HL-60/S4 treated with phorbol 12-myristate 13-acetate at 8.2 ng/mL for 4 days and 3 days (cell line): ENCODE data around the gene AMER1.
"Not testable (repeated sequence)": the region's sequence is repeated elsewhere in the genome, so short reads cannot be mapped to it uniquely, and the experiment has no call there.

ENCODE experiments used
- in situ Hi-C: fragments of 300-500 bp; cut with MboI; formaldehyde crosslinking; loops from 2 replicates; pipeline ENCODE4 v1.15.0; 2022; ENCODE audit warnings: low sequenced_read_pairs

AMER1 gene

DNA sequence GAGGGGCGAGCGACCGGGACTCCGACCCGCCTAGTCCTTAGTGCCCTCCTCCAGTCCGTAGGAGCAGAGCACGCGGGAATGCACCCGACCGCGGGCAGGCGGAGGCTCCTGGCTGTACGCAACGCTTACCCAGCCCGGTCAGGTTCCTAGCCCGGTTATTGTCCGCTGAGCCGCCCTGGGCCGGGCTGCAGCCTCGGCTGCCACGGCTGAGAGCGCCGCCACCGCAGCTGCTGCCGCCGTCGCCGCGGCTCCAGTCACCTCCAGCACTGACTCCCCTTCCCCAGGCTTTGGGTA lies at the start of gene AMER1:
AMER1 (minus strand) TSS at position 268 of the 294 bp plus-strand sequence. CDS start 12,422 bp downstream, outside the sequence.
- in situ Hi-C loops, result no loop called here

DNA sequence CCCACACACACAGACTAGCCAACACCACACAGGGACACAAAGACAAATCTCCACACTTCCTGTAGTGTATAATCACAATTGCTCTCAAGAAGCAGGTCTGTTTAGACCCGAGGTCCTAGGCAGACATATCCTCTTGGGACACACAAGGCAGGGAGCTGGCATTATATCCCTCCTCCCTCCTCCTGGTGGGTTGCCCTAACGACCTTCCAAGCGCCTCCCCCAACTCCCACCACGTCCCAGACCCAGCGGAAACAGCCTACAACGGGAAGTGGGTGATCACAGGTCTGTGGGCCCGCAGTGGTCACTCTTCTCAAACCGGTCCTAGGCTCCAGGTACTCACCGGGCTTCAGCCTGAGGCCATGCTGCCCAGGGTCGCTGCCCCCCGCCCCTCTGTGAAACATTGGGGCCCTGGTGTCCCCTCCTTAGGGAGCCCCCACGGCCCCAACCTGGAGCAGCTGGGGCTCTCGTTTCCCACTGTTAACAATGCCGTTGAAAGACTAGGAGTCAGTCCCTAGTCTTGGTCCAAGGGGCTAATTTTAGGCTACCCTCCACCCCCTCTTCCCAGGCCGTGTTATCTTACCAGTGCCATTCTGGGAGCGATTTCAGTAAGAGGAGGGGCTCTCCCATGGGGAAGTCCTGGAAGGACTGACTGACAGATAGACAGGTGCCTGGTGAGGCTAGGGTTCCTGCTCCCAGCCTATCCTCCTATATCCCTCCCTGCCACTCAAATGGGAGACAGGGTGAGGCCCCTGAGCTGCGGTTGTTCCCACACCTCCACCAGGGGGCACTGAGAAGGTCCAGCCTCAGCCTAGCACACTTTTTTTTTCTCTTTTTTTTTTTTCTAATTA lies 24.8 kb upstream of the AMER1 start, which contains the start of gene ASB12:
ASB12 (minus strand) TSS at position 485 of the 848 bp plus-strand sequence. CDS start 4,957 bp downstream, outside the sequence.
- in situ Hi-C loops, result no loop called here

DNA sequence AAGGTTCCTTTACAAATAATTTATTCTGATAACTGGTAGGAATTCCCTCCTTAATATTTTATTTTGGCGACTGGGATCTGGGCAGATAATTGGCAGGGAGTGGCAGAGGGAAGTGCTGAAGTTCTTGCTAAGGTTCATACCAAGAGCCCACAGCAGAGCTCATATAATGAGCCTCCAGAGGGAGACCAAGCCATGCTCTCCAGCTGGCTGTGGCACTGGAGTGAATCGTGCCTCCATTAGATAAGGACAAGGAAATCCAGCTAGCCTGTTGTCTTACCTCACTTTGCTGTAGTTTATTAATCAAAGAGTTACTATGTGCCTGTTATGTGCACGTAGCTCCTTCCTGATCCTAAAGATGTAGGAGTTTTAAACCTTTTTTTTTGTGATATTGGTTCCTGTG lies 23.6 kb upstream of the AMER1 start:
- in situ Hi-C loops, result no loop called here

DNA sequence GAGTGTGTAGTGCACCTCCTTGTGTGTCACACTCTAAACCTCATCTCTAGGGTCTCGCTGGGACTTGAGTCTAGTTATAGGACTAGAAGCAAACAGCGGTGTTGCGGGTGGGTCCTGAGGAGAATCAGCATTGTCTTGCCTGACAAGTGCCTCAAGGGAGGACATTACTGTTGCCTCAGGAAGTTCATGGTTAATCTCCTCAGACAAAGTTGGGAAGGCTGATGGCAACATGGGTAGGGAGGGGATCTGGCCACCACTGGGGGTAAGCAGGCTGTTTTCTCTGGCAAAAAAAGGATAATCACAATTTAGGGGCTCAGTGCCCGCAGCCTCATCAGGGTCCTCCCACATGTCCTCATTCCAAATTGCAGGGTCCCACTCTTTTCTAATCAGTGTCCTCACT lies 12.5 kb upstream of the AMER1 start:
- in situ Hi-C loops, result no loop called here

DNA sequence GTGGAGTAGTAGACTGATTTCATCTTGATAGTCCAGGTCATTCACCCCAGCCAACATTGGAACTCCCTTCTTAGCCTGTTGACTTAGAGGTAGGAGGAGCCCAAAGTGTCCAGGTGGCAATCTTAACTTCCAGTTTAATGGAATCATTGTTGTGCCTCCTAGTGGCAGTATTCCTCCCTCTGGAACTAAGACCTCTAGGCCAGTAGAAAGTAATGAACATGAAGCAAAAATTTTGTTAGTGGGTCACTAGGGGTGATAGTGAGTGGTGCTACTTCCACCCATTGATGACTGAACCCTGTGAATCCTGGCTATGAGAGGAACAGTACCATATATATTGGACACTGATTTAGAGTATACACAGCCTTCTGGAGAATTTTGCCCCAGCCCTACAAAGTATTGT lies 8.5 kb upstream of the AMER1 start:
- in situ Hi-C loops, result not testable (repeated sequence)

DNA sequence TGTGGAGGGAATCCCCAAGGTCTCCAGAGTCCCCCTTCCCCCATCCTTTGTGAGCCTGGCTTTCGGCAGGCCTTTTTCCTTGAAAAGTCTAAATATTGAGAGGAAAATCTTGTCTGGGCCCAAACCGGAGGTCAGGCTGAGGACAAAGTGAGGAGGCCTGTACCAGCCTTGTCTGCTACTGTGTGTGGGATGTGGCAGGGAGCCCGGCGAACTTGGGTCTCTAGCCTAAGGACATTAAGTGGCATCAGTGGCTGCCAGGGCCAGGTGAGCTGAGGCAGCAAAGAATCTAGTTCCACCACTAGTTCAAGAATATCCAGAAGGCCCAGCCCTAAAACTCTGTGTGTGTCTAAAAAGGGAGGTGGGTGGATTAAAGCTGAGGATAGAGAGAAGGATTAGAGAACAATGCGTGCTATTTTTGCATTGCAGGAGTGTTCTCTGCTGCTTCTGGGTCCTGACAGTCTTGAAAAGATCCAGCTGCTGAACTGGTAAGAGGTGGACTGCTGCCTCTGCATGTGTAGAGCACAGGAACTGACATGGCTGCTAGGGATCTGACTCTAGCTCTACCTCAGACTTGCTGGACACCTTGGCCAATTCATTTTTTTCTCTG lies 1.2 kb upstream of the AMER1 start:
- in situ Hi-C loops, result no loop called here

DNA sequence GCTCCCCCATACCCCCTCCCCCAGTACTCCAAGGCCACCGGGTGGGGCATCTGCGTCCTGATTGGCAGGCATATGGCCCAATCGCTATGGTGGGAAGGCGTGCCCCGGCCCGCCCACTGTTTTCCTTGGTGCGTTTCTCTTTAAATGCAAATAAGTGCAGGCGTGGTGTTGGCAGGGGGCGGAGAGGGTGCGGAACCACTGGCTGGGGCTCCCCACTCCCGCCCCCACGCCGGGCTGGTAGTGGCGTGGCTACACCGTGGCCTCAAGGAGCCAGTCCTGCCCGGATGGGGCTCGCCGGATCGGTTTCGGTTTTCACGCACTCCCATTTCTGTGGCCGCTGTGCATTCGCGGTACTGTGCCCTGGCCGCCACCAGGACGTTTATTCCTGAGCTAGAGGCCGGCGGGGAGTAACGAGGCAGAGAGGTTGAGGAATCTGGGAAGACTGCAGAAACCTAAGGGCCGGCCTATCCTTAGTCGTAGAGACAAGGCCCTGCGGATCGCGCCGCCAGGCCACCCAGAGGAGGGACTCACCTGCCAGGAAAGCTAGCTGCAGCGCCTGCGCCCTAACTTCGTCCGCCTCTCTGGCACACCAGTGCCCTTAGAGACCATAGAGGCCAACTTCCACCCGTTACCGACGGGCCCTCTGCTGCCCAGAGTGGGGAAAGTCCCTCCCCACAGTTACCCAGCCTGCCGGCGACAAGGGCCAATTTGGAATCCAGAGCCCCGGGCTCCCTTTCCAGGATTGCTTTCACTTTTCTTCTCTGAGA lies 410 bp upstream of the AMER1 start:
- in situ Hi-C loops, result no loop called here

DNA sequence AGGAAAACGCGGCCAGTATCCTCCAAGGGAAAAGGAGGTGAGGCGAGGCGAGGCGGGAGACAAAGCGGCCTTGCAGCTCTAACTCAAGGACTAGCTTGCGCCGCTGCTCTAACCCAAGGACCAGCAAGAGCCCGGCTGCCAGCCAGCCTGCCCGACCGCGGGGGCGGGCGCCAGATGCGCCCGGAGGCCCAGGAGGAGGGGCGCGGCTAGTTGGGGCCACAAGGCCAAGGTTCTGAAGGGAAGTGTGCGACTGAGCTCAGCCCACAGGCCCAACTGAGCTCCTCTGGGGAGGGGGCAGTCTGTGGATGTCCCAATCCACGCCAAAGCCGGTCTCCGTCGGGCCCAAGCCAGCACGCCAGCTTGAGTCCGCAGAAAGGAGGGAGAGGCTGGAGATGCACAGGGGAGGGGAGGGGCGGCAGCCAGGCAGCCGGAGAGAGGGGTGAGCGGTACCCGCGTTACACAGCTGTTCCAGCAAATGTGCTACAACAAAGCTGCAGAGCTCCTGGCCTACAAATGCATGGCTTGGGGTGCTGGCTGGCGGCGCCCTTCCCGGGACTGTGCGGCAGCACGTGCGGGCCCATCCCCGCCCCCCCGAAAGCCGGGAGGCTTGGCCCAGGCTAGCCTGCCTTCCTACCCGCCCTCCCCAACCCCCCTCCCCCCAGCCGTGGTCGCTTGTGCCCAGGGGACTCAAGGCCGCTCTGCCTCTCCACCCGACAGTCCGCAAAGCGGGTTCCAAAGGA lies 637 bp downstream of the AMER1 start:
- in situ Hi-C loops, result no loop called here

DNA sequence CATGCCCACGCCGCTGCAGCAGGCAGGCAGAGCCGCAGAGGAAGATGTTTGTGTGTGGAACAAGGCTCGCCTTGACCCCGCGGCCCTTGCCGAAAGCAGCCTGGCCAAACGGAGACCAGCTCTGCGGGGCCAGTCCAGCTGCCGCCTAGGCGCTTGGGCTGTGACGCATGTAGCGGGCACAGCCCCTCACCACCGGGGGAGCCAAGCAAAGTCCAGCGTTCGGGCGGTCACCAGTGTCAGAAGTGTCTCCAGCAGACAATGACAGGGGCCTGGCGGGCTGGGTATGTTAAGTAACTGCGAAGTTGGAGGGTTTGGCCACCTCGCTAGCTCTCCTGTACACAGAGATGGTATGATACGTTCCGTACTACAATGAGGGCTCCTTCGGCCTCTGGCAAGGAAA lies 1.3 kb downstream of the AMER1 start:
- in situ Hi-C loops, result no loop called here

DNA sequence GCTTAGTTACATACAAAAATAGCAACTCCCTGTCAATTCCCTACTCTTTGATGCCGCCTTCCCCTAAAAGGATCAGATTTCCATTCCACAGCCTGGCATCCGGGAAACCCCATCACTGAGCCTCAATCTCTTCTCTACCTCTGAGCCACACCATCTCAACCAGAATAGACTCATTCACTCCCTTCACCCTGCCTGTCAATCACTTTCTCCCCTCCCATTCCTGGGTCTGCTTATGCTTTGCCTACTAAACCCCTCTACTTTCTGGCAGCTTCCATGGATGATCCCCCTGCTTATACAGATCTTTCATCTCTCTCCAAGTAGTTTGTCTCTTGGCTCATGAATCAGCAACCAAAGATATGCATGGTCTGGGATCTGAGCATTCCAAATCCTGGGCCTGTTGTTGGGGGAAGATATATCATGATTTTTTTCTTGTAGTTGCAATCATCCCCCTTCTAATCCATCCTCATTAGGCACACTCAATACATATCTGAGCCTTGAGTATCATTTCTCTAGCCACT lies 2.6 kb downstream of the AMER1 start:
- in situ Hi-C loops, result no loop called here

DNA sequence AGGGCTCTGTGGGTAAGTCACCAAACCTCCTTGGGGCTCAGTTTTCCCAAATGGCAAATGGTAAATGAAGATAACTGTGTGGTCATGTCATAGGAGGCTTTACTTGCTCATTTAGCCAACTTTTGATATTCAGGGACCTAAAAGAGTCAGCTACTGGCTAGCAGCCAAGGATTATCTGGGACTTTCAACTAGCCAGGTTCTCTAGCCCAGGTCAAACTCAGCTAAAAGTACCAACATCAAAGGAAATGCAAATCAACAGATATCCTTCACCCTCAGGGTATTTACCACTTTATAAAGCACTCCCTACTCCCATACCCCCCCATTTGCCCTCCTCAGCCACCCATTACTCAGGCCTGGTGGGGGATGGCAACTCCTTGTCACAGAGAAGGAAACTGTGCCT lies 7.5 kb downstream of the AMER1 start:
- in situ Hi-C loops, result no loop called here

DNA sequence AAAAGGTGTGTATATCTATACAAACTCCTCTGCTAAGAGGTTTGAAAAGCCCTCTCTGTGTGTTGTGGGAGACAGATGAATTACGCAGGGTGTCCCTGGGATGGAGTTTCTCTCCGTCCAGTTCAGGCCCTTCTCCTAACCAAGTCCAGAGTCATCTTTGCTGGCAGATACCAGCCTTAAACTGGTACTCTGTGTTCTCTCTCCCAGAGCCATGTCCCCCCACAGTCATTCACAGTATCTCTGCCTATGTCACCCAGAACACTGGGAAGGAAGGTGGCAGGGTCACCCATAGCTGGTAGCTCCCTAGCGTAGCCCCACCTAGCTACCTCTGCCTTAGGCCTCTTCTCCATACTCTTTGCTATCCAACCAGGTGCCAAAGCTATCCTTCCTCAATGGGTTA lies 8.9 kb downstream of the AMER1 start:
- in situ Hi-C loops, result no loop called here

DNA sequence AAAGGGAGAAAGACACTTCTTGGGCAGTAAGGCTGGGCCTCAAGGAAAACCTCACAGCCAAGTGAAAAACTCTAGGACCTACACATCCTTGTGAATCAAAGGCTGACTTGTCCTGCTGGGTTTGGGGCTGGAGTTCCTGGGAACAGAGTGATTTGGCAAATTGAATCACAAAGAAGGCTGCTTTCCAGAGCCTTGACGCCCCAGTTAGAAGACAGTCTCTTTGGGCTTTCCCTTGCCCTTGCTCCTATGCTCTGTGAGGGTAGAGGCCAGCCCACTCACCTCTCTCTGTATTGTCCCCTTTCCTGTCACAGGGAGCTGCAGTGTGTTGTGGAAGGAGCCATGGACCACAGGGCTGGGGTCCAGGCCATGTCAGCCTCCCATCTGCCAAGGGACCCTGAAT lies 9.6 kb downstream of the AMER1 start:
- in situ Hi-C loops, result no loop called here

DNA sequence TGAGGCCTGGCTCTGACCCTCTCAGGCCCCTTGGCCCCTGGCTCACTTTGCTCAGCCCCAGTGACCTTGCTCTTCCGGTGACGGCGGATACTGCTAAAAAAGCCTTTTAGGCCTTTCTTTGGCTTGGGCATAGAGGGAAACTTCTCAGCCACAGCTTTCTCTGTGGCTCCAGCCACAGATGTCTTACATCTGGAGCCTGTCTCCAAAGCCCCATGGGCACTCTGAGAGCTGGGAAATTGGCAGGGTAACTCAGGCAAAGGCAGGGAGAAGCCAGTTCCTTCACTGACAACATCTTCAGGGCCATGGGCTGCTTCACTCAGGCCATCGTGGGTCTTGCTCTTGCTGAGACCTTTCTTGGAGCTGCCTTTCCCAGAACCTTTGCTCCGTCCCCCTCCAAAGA lies 12.8 kb downstream of the AMER1 start:
- in situ Hi-C loops, result no loop called here

DNA sequence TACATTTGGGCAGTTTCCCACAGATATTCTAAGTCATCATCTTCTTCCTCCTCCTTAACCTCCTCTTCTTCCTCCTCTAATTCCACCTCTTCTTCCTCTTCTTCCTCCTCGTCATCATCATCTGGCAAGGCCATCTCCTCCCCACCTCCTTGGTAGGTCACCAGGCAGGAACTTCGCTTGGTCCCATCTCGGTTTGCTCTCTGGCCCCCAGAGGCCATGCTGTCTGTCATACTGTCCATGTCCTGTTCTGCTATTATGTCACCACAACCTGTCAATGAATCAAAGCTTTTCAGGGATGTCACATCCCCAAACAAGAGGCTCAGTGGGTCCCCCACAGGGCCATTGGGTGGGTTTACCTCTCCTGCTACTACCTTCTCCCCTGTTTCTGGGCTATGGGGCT lies 13.5 kb downstream of the AMER1 start:
- in situ Hi-C loops, result no loop called here

DNA sequence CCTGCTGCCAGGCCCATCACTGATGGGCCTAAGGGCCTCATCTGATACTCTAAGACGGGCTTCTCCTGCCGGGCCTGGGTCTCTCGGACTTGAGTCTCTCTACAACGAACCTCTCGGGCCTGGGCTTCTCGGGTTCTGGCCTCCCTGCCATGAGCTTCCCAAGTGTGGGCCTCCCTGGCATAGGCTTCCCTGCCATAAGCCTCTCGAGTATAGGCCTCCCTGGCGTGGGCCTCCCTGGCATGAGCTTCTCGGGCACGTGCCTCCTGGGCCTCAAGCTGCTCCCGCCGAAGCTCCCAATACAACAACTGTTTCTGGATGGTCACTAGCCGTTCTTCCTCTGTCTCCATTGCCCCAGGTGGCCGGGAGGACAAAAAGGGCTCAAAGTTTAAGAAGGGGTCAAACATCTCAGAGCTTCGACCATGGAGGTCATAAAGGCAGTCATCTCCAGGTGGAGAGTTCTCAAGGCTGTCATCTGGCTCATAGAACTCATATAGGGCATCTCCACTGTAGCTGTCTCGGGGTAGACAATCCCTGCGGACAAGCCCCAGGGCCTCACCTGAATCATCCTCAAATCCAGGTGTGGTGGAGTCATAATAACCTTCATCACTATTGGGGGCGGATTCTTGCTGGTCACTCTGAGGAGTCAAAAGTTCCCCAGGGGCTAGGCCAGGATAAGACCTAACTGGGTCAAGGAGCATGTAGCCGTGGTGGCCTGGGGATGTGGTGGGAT lies 14.1 kb downstream of the AMER1 start:
- in situ Hi-C loops, result no loop called here

DNA sequence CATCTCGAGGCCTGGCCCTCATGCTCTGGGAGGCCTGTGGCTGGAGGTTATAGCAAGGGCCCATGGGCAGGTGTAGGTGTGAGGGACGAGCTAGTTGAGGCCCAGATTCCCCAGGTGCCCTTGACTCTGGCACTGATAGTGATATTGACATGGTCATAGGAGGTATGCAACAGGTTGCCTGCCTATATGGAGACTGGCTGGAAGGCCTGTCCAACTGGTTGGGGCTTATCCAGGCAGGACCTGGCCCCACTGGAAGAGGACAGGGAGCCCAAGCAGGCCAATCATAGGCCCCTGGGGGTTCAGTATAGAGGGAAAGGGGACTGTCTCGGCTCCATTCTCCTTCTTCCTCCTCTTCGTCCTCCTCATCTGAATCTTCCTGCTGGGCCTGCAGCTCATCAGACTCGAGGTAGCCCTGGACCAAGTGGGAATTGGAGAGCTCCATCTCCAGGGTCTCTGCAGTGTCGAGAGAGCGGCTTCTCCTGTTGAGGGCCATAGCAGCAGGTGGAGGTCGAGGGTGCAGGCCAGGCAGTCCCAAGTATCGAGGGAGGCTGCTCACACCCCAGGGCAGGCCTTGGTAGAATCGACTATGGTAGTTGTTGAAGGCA lies 15.3 kb downstream of the AMER1 start:
- in situ Hi-C loops, result no loop called here

DNA sequence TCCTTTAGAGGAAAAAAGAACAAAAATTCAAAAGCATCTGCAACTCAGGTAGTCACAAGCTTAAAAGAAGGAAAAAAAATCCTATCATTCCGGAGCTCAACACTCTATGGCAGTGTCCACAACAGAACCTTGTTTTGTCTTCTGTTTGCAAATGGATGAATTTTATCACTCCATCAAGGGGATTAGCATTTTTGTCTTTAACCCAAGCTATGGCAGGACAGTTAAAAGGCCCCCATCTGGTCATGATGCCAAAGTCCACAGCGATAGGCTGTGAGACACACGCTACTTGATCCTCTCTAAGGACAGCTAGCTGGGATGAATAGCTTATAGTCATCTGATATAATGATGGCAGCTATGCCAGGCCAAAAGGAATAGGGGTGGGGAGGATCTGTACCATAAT lies 16.6 kb downstream of the AMER1 start:
- in situ Hi-C loops, result no loop called here

DNA sequence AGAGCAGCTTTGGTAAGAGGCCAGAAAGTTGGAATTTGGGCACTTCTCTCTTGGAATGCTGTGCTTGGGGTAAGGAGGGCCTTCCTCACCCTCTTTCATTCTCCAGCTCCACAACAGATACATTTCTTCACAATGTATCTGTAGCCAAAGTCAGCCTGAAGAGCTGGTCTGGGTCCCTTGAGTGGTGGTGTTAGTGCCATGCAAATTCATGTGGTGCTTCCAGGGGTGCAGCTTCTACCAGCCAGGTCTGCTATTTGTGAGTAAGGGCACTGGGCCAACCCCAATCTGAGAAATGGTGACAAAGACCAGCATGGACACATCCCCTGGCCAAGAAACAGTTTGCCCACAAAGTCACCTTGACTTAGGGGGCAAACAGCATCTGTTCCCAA lies 17.8 kb downstream of the AMER1 start:
- in situ Hi-C loops, result no loop called here
